IMR-90 (cell line): Measurements from ENCODE around the gene SCN10A.

Experiments used
- BHLHE40 ChIP-seq: fragments of 150-350 bp; IDR thresholded peaks from 2 replicates; pipeline ENCODE4 v1.6.1; 2016; ENCODE audit warnings: mild to moderate bottlenecking, low read depth, low read length
- CEBPB ChIP-seq: IDR thresholded peaks from 2 replicates; pipeline ENCODE4 v1.6.1; 2012; ENCODE audit warnings: low read depth, low read length, improper control_type of control experiment
- FOS ChIP-seq: fragments of 150-350 bp; IDR thresholded peaks from 2 replicates; pipeline ENCODE4 v1.6.1; 2016; ENCODE audit warnings: low read depth, low read length
- MAFK ChIP-seq: IDR thresholded peaks from 2 replicates; pipeline ENCODE4 v1.6.1; 2012; ENCODE audit warnings: low read depth, low read length, improper control_type of control experiment
- MAZ ChIP-seq: IDR thresholded peaks from 2 replicates; pipeline ENCODE4 v1.6.1; 2012; ENCODE audit warnings: low read depth, mild to moderate bottlenecking, low read length, improper control_type of control experiment, moderate library complexity, borderline replicate concordance
- MXI1 ChIP-seq: IDR thresholded peaks from 2 replicates; pipeline ENCODE4 v1.6.1; 2012; ENCODE audit warnings: low read depth, mild to moderate bottlenecking, low read length, moderate library complexity, borderline replicate concordance
- POLR2A ChIP-seq: IDR thresholded peaks from 2 replicates; pipeline ENCODE4 v1.6.1; 2012; ENCODE audit warnings: mild to moderate bottlenecking, low read depth, low read length
- RAD21 ChIP-seq: IDR thresholded peaks from 2 replicates; pipeline ENCODE4 v1.6.1; 2012; ENCODE audit warnings: low read length, improper control_type of control experiment
- RCOR1 ChIP-seq: IDR thresholded peaks from 2 replicates; pipeline ENCODE4 v1.6.1; 2012; ENCODE audit warnings: mild to moderate bottlenecking, low read length, improper control_type of control experiment; ENCODE audit not compliant: insufficient replicate concordance
- RFX5 ChIP-seq: IDR thresholded peaks from 2 replicates; pipeline ENCODE4 v1.8.0; 2012; ENCODE audit warnings: low read depth, mild to moderate bottlenecking, low read length, moderate library complexity
- SMC3 ChIP-seq: fragments of 150-350 bp; IDR thresholded peaks from 2 replicates; pipeline ENCODE4 v1.6.1; 2016; ENCODE audit warnings: low read depth, mild to moderate bottlenecking, antibody characterized with exemption, low read length, moderate library complexity
- TF ChIP-seq, protein P1 (sequence below): fragments of 150-350 bp; IDR thresholded peaks from 2 replicates; pipeline ENCODE4 v1.6.1; 2017; ENCODE audit warnings: mild to moderate bottlenecking, antibody characterized with exemption, low read length, low read depth
- TF ChIP-seq, protein P2 (sequence below): conservative IDR thresholded peaks from 2 replicates; pipeline ENCODE4 v1.5.1; 2012; ENCODE audit warnings: mild to moderate bottlenecking, low read depth, low read length, improper control_type of control experiment

DNA sequence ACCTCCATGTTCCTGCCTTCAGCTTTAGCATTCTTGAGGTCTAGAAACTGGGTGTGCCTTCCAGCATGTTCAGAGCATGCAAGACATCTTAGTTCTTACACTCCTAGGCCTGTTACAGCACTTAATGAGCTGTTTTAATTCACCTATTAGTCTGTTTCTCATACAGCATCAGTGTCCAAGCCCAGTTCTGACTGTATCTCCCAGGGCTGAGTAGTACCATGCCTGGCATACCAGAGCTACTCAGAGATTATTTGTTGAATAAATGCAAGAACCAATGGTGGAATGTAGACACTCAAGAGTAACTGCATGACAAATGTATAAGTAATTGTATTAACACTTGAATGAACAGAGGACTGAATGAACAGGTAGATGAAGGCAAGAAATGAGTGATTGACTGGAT lies 104.7 kb downstream of the SCN10A start:
- no peak for TF ChIP-seq POLR2A
- no peak for TF ChIP-seq MXI1
- TF ChIP-seq, protein P1, sequence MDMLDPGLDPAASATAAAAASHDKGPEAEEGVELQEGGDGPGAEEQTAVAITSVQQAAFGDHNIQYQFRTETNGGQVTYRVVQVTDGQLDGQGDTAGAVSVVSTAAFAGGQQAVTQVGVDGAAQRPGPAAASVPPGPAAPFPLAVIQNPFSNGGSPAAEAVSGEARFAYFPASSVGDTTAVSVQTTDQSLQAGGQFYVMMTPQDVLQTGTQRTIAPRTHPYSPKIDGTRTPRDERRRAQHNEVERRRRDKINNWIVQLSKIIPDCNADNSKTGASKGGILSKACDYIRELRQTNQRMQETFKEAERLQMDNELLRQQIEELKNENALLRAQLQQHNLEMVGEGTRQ = no peak
- TF ChIP-seq FOS = no peak
- TF ChIP-seq, protein P2, sequence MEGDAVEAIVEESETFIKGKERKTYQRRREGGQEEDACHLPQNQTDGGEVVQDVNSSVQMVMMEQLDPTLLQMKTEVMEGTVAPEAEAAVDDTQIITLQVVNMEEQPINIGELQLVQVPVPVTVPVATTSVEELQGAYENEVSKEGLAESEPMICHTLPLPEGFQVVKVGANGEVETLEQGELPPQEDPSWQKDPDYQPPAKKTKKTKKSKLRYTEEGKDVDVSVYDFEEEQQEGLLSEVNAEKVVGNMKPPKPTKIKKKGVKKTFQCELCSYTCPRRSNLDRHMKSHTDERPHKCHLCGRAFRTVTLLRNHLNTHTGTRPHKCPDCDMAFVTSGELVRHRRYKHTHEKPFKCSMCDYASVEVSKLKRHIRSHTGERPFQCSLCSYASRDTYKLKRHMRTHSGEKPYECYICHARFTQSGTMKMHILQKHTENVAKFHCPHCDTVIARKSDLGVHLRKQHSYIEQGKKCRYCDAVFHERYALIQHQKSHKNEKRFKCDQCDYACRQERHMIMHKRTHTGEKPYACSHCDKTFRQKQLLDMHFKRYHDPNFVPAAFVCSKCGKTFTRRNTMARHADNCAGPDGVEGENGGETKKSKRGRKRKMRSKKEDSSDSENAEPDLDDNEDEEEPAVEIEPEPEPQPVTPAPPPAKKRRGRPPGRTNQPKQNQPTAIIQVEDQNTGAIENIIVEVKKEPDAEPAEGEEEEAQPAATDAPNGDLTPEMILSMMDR = no peak
- TF ChIP-seq RAD21 = no peak
- no peak for TF ChIP-seq RCOR1
- no peak for TF ChIP-seq SMC3
- TF ChIP-seq MAFK = no peak
- TF ChIP-seq RFX5 = no peak
- TF ChIP-seq CEBPB = no peak
- no peak for TF ChIP-seq BHLHE40
- TF ChIP-seq MAZ = no peak
